WI38 (cell line): ENCODE measurements around the gene SPON1.

Experiments
- H3K4me3 ChIP-seq: 2 replicates; pipeline ENCODE4 v1.5.1; 2011; ENCODE audit warnings: low read depth, mild to moderate bottlenecking, control low read depth, low read length
- CTCF ChIP-seq: IDR thresholded peaks from 2 replicates; pipeline ENCODE4 v1.5.1; 2012; ENCODE audit warnings: low read depth, mild to moderate bottlenecking, control low read depth, low read length

Gene SPON1

DNA sequence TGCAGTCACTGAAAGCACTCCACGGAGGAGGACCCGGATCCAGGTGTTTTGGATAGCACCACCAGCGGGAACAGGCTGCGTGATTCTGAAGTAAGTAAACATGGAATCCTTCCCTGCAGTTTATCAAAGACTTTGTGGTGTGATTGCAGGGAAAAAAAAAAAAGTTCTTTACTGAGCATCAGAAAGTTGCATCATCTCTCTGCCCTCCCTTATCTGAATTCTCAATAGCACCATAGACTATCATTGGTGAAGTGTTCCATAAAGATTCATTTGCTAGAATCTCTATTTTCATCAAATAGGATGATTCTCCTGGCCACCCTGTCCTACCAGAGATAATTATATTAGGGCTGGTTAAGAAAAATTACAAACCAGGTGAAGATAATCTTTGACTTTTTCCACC is 79.0 kb downstream of the SPON1 start:
- H3K4me3 ChIP-seq, result no peak overlapping the region
- no peak for TF ChIP-seq CTCF

- no peak for TF ChIP-seq CTCF
- no peak overlapping the region for H3K4me3 ChIP-seq
These were observed 80.4 kb downstream of the SPON1 start for GRCh38 chr11:14042686-14043465.

- no peak for TF ChIP-seq CTCF
- H3K4me3 ChIP-seq, result no peak overlapping the region
These were observed 82.4 kb downstream of the SPON1 start for GRCh38 chr11:14044916-14045315.

DNA sequence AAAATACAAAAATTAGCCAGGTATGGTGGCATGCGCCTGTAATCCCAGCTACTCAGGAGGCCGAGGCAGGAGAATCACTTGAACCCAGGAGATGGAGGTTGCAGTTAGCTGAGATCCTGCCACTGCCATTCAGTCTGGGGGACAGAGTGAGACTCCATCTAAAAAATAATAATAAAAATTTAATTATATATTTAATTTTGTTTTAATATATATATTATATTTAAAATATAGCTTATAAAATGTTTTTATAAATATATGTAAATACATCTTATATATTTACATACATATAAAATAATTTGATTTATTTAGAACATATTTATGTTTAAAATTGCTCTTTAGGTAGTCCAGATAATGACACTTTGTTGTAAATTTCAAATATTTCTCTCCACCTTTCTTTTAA is 82.9 kb downstream of the SPON1 start:
- no peak overlapping the region for H3K4me3 ChIP-seq
- no peak for TF ChIP-seq CTCF

DNA sequence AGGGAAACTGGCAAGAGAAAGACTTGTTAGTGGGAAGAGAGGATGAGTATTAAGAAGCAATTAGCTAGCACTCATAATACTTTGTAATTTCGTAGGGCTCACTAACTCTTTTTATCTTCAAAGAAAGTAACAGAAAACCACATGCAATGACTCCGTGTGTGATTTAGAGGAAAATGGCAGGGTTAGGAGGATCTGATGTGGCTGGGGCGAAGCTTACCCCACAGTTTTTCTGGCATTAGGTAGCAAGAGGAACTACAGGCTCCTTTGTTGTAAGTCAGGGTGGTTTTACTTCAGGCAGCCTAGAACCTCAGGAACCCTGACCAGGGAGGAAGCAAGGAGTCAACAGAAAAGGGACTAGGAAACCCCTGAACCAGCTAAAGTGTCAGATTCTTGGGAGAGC is 89.7 kb downstream of the SPON1 start:
- no peak overlapping the region for H3K4me3 ChIP-seq
- no peak for TF ChIP-seq CTCF

- H3K4me3 ChIP-seq, result no peak overlapping the region
- TF ChIP-seq CTCF, result no peak
These were observed 91.9 kb downstream of the SPON1 start for GRCh38 chr11:14054116-14055107.

GRCh38 chr11:14055936-14056335 is 93.4 kb downstream of the SPON1 start:
- H3K4me3 ChIP-seq, result no peak overlapping the region
- no peak for TF ChIP-seq CTCF
